ENCODE data around the gene HS6ST1.
"Not testable (repeated sequence)": the region's sequence is repeated elsewhere in the genome, so short reads cannot be mapped to it uniquely, and the experiment has no call there.

- TF ChIP-seq, protein P1, sequence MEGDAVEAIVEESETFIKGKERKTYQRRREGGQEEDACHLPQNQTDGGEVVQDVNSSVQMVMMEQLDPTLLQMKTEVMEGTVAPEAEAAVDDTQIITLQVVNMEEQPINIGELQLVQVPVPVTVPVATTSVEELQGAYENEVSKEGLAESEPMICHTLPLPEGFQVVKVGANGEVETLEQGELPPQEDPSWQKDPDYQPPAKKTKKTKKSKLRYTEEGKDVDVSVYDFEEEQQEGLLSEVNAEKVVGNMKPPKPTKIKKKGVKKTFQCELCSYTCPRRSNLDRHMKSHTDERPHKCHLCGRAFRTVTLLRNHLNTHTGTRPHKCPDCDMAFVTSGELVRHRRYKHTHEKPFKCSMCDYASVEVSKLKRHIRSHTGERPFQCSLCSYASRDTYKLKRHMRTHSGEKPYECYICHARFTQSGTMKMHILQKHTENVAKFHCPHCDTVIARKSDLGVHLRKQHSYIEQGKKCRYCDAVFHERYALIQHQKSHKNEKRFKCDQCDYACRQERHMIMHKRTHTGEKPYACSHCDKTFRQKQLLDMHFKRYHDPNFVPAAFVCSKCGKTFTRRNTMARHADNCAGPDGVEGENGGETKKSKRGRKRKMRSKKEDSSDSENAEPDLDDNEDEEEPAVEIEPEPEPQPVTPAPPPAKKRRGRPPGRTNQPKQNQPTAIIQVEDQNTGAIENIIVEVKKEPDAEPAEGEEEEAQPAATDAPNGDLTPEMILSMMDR (IDR thresholded peaks at IDR 0.05; ENCODE audit: borderline replicate concordance, extremely low read depth, low read length, poor library complexity, severe bottlenecking), result not testable (repeated sequence)
- TF ChIP-seq EZH2 (IDR thresholded peaks at IDR 0.05; ENCODE audit: borderline replicate concordance, low read depth, low read length, severe bottlenecking), result not testable (repeated sequence)
Observed at GRCh38 chr2:128252086-128252485, 66.6 kb downstream of the HS6ST1 start.
